ENCODE results near the gene LPO.

Gene LPO

GRCh38 chr17:58279016-58279711 lies 40.8 kb downstream of the LPO start:
- no peak for DNase-seq

GRCh38 chr17:58279736-58280479 lies 41.5 kb downstream of the LPO start:
- DNase-seq = no peak

DNA sequence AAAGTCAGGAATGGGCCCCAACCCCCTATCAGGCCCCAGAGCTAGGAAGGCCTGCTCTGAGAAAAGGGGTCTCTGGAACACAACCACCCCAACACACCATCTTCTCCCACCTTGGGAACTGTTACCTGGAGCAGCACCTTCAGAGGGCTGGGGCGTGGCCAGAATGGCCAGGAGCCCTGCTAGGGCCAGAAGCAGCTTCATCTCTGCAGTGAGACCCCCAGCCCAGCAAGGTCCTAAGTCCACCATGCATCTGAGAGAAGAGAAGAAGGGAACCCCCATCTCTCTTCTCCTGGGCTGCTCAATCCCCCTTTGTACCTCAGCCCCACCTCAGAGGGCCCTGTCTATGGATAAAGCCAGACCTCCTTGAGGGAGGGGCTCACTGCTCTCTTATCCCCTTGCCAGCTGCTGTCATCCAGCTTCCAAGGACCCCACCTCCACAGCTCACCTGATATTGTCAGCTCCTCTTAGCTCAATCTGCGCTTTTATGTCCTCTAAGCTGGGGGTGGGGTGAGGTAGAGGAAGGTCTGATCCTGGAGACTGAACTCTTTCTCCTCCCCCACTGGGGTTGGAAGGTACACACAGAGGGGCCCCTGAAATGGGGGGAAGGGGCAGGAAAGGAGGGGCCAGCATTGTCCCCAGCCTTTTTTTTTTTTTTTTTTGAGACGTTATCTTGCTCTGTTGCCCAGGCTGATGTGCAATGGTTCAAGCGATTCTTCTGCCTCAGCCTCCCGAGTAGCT lies 42.3 kb downstream of the LPO start, which contains the start of gene MPO:
Gene MPO, minus strand, starts transcription at position 456 of the 738 bp plus-strand sequence. Its CDS starts 177 bp downstream, at position 279.
- DNase-seq = no peak

GRCh38 chr17:58281511-58282011 lies 43.2 kb downstream of the LPO start:
- DNase-seq = no peak

DNA sequence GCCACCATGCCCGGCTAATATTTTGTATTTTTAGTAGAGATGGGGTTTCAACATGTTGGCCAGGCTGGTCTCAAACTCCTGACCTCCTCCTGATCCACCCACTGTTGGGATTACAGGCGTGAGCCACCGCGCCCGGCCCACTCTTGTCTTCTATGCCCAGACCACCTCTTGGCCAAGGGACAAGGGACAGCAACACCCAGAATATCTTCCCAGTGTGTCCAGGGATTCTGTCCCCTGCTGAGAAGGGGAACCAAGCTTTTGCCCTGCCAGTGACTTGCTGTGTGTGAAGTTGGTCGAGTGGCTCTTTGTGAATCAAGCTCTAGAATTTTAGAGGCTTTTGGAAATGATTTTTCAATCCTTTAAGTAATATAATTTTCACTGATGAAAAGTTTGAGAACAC lies 44.1 kb downstream of the LPO start:
- DNase-seq = no peak

DNA sequence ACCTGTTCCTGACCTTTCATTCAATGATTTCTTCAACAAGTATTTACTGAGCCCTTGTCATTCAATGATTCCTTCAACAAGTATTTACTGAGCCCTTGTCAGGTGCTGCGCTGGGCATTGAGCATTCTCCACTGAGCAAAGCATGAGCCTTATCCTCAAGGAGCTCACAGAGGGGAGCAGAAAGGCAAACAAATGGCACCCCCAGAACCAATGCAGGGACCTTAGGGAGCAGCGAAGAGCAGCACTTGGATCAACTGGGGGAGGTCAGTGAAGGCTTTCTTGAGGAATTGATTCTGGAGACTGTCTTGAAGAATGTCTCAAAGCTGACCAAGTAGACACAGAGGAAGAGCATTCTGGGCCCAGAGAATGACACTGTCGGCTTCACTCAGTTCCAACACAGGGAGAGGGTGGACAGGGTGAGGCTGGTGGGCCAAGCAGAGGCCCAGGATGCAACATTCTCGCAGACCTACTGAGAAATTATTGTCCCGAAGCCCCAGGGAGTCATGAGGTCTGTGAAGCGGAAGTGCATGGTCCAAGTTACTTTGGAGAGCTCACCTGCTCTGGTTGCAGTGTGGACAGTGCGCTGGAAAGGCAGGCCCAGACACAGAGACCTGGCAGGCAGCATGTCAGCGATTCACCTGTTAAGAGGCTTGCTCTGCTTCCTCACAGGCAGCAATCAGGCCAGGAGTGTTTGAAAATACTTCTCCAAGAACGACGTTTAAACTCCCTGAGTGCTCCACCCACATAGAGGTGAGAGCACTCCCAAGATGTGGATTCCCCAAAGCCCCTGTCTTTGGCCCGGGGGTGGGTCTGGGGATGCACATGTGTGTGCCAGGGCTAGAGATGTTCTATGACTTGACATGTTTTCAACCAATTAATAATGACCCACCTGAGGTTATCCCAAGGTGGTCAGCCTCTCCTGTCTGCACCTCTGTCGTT lies 45.6 kb downstream of the LPO start:
- DNase-seq = no peak

- DNase-seq = no peak
These were observed 46.4 kb downstream of the LPO start for GRCh38 chr17:58284613-58285421.

DNA sequence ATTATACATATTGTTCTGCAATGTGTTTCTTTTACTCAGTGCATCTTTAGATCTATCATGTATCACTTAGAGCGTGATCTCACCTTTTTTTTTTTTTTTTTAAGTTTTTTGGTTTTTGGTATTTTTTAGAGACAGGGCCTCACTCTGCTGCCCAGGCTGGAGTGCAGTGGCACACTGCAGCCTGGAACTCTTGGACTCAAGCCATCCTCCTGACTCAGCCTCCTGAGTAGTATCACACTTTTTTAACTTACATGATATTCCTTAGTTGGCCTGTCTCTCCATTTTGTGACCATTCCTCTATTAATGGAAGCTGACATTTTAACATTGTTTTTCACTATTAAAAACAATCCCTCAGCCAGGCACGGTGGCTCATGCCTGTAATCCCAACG lies 47.0 kb downstream of the LPO start:
- DNase-seq = no peak

GRCh38 chr17:58289869-58290268 lies 51.5 kb downstream of the LPO start:
- no peak for DNase-seq

- no peak for DNase-seq
These were observed 52.9 kb downstream of the LPO start for GRCh38 chr17:58291246-58291645.

GRCh38 chr17:58294034-58294433 lies 55.6 kb downstream of the LPO start:
- no peak for DNase-seq

- DNase-seq = no peak
These were observed 62.0 kb downstream of the LPO start for GRCh38 chr17:58300336-58300735.

- DNase-seq = no peak
These were observed 63.2 kb downstream of the LPO start for GRCh38 chr17:58301504-58302150.

GRCh38 chr17:58302171-58302918 lies 64.0 kb downstream of the LPO start:
- DNase-seq = no peak

DNA sequence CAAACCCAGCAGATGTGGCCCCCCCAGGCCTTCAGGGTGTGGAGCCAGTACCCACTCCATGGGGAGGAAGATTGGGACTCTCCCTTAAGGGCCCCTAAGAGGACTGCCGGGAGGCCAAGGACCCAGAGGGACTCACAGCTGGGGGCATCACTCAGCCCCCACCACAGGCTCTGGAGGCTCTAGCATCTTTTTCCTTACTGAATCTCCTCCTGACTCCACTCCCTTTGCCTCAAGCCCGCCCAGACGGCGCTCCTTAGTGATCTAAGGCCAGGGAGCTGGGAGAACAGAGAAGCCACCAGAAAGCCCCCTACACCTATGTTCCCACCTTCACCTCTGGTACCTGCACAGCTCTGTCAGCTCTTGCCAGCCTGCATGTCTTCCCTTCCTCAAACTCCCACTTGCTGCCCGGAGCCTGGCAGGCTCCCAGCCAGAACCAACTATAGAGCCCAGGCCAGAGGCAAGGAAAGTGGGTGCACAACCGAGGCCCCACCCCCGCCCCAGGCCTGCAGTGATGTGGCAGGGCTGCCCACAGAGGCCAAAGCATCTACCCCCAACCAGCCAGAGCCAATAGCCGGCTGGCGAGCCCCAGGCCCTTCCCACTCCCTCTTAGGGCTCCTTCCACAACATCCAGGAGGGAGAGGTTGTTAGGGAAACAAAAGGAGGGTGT lies 64.7 kb downstream of the LPO start:
- DNase-seq = no peak

DNA sequence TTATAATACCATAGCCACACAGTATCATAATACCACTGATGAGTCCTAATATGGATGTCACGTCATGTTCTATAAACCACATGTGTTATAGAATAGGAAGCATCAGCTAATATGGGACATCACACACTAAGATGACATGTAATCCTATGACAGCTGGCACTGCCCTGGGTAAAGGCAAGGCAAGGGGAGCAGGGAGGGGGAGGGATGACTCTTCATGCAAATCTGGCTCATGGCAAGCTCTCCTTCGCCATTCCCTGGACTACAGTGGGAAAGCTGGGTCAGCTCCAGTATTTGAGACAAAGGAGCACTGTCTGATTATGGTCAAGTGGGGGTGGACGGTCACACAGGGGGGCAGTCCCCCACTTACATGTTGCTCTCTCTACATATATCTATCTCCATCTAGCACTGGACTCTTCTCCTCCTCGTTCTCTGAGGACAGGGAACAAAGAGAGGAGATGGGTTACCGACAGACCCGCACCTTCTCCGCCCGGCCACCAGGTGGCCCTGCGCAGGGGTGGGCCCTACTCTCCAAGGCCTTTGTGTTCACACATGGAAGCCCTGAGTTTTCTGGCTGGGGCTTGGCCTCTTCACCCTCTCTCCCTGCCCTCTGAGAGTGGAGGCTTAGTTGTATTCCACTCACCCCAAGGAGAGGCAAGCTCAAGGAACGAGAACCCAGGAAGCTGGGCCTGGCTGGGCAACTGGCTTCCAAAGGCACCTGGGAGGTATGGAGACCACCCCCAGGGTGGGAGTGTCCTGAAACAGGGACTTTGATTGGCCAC lies 65.8 kb downstream of the LPO start:
- DNase-seq = no peak

DNA sequence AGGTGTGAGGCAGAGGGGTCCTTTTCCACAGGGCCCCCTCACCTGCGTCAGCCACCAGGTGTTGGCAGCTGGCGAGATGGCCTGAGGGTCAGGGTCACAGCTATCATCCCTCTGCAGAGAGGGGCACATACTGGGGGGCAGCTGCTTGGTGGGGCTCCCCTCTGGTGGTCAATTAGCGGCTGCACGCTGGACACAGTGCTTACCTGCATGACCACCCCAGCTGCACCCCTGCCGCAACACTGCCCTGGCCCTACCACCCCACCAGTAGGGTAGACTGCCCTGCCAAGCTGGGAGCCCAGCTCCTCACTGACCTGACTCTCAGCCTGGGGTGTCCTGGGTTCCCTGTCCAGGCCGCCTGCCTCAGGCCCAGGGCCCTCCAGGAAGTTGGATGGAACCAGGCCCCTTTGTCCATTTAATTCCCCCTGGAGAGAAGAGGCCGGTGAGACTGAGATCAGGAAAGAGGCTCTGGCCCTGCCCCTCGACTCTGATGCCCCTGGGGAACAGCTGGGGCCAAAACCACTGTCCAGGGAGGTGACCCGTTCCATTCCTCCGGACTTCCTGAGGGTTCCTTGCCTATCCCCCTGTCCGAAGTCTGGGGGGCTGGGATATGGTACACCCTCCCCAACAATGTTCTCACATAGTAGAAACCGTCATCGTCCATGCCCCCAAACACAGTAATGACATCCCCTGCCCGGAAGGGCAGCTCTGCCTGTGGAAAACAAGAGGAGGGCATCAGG lies 66.5 kb downstream of the LPO start:
- no peak for DNase-seq

- DNase-seq = no peak
These were observed 67.2 kb downstream of the LPO start for GRCh38 chr17:58305626-58306025.

Data from DMS153 (cell line).